ENCODE results near the gene SFTPD. TPM values are rescaled to one million over a fixed set of nuclear protein-coding genes. Genes with fewer than 3 reads are reported as not detected.

Gene SFTPD
- total and polyA plus RNA-seq, 9 of the 15 experiments (the other 6 are each of a cell fraction or from before 2014, with no cell fraction given) = 0.20 TPM; not detected in 8

GRCh38 chr10:79929409-79929904, 19.4 kb downstream of the SFTPD start (continued):
- TF ChIP-seq HOMEZ (CRISPR knock-in tag; IDR thresholded peaks at IDR 0.05) = no peak
- peak in 1 of 2 experiments; percentile 54 for TF ChIP-seq E2F6 (IDR thresholded peaks at IDR 0.05; ENCODE audit: borderline replicate concordance in 1 of 2, extremely low read depth in 1 of 2, insufficient read depth in 1 of 2, insufficient read length in 1 of 2, low read depth in 1 of 2, low read length in 1 of 2, poor library complexity in 1 of 2, severe bottlenecking in 1 of 2)
- TF ChIP-seq ATF4 (CRISPR knock-in tag; IDR thresholded peaks at IDR 0.05) = no peak
- no peak for TF ChIP-seq MXD1 (CRISPR knock-in tag; IDR thresholded peaks at IDR 0.05; ENCODE audit: borderline replicate concordance, poor library complexity, severe bottlenecking)
- TF ChIP-seq MAX (CRISPR knock-in tag; IDR thresholded peaks at IDR 0.05) = peak; percentile 63
- TF ChIP-seq TSC22D4 (tag; IDR thresholded peaks at IDR 0.05) = no peak
- 0 out of 2 replicates have a peak, but pooled peaks have one; percentile 35 for TF ChIP-seq SREBF1 (IDR thresholded peaks at IDR 0.05; ENCODE audit: borderline replicate concordance, low read depth, low read length)
- peak; percentile 83 for TF ChIP-seq CC2D1A (IDR thresholded peaks at IDR 0.05)
- no peak for TF ChIP-seq DNMT1 (IDR thresholded peaks at IDR 0.05)
- TF ChIP-seq TOE1 (IDR thresholded peaks at IDR 0.05; ENCODE audit: borderline replicate concordance) = no peak
- TF ChIP-seq TOE1 (CRISPR knock-in tag; IDR thresholded peaks at IDR 0.05; ENCODE audit: borderline replicate concordance, low read depth) = 0 out of 2 replicates have a peak, but pooled peaks have one; percentile 22
- TF ChIP-seq L3MBTL2 (IDR thresholded peaks at IDR 0.05) = peak; percentile 56
- no peak for TF ChIP-seq ARID3A (IDR thresholded peaks at IDR 0.05; ENCODE audit: borderline replicate concordance, low read depth, low read length)
- TF ChIP-seq BMI1 (IDR thresholded peaks at IDR 0.05; ENCODE audit: low read length) = 0 out of 2 replicates have a peak, but pooled peaks have one; percentile 35
- no peak for TF ChIP-seq NCOA6 (IDR thresholded peaks at IDR 0.05)
- peak in 1 of 2 experiments; percentile 69; a peak in 2 of 4 replicates for TF ChIP-seq RCOR1 (IDR thresholded peaks at IDR 0.05; ENCODE audit: borderline replicate concordance in 1 of 2, low read depth in 2 of 2, low read length in 2 of 2)
- no peak for TF ChIP-seq NR2C1 (IDR thresholded peaks at IDR 0.05)
- TF ChIP-seq NR2C1 (tag; IDR thresholded peaks at IDR 0.05) = no peak
- TF ChIP-seq JUN (IDR thresholded peaks at IDR 0.05; ENCODE audit: borderline replicate concordance, low read depth, low read length) = peak; percentile 60; the same call in 1 of the 2 replicates
- no peak for TF ChIP-seq JUN (CRISPR knock-in tag; IDR thresholded peaks at IDR 0.05; ENCODE audit: borderline replicate concordance)
- peak; percentile 98 for TF ChIP-seq SMC3 (conservative IDR thresholded peaks at IDR 0.05; ENCODE audit: insufficient read depth, low read depth, low read length)
- TF ChIP-seq DACH1 (IDR thresholded peaks at IDR 0.05; ENCODE audit: partially characterized antibody) = peak; percentile 24
